Stimulated activated CD4-positive, alpha-beta T cell treated with anti-CD3 and anti-CD28 coated beads, Interleukin-1b, Interleukin-23, amount 100 ng/mL, for 24 hours (primary cell): ENCODE data around the gene STMN3.
A peak's percentile ranks its signal among the peaks of the same experiment; 100 is the strongest.

Source experiments
- DNase-seq, 4 experiments: peaks; one replicate each; pipeline ENCODE4 v3.0.0-alpha.2; 2020; ENCODE audit warnings: low read depth in 4 of 4, low spot score in 1 of 4

Gene STMN3

GRCh38 chr20:63653041-63653973, at the start of gene STMN3:
Gene STMN3 (minus strand): TSS chr20:63653424. CDS start chr20:63653345, 79 bp downstream.
- DNase-seq, result peak in 2 of 4 experiments; percentile 42 to 64

DNA sequence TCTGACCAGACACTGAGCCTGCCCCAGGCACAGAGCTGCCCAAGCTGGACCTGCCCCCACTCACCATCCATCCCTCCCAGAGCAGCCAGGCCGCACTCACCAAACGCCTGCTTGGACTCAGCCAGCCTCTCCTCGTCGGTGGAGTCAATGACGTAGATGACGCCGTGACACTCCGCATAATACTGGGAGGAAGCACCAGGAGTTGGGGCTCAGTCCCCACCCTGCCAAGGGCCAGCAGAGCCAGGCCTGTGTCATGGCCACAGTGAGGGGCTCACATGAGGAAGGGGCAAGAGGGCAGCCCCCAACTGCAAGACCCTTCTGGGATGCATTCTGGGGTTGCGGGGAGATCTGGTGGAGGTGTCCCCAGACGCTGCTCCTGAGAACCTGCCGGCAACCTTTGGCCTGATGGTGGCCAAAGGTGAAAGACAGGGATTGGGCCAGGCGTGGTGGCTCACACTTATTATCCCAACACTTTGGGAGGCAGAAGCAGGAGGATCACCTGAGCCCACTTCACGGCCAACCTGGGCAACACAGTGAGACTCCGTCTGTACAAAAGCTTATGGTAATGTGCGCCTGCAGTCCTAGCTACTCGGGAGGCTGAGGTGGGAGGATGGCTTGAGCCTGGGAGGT, 48.9 kb upstream of the STMN3 start:
- DNase-seq, result no peak

- DNase-seq, result no peak
Measured at GRCh38 chr20:63701329-63702035, 48.3 kb upstream of the STMN3 start.

- no peak for DNase-seq
Measured at GRCh38 chr20:63701051-63701328, 47.8 kb upstream of the STMN3 start.

DNA sequence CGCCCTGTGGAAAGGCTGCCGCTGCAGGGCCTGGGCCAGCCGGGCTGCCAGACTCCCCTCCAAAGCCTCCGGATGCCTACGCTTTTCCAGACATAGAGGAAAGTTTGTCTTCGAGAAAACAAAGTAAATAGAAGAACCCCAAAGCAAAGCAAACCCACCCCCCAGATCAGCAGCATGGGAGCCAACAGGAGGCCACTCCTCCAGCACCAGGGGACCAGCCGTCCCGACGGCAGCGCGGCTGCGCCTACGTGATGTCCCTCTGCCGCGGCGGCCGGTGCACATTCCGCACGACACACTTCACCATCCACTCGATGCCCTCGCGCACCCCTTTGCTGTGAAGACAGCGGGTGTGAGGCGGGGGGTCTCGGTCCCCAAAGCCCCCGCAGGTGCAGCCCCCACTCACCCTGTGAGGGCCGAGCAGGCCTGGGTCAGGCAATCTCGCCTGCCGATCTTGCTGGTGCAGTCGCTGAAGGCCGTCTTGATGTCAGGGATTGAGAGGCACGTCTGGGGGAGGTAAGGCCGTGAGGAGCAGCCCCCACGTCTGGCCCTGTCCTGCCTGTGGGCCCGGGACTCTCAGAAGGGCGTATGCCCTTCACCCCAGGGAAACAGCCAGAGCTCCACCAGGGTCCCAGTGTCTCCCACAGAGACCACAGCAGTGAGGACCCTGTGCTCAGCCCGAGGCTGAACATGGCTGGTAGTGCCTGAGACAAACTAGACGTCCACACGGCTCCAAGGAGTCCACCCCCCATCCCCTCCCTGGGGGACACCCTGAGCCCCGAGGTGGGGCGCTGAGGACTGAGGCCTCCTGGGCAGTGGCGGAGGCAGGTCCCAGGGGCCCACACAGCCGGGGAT, 47.2 kb upstream of the STMN3 start:
- no peak for DNase-seq

DNA sequence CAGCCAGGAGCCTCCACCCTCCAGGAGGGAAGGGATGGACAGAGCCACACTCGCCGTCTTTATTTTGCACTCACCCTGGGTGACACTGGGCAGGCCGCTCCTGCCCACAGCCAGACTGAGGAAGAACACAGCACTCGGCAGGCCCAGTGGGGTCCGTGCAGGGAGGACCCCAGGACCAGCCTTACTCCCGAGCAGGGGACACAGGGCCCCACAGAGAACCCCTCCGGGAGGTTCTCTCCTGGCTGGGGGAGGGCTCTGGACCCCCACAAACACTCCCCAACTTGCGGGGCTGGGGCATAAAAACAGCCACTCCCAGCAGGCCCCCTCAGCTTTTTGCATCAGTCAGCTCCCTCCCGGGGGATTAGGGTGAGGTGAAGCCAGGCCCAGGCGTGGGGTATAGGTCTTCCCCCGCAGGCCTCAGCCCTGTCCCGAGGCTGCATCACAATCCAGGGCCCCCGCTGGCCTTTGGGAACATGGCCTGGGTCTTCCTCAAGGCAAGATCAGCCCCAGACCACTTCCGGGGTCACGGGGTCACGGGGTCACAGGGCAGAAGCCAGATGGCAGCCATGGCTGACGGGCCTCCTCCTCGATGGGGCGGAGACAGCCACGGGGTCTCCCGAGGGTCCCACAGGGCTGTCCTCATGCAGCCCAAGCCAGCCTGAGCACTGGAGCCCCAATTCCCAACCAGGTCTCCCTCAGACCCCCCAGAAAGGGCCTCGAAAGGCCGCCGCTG, 46.4 kb upstream of the STMN3 start:
- no peak for DNase-seq

GRCh38 chr20:63698739-63699465, 45.7 kb upstream of the STMN3 start:
- peak in 1 of 4 experiments; percentile 67 for DNase-seq

GRCh38 chr20:63697868-63698545, 44.8 kb upstream of the STMN3 start:
- no peak for DNase-seq

DNA sequence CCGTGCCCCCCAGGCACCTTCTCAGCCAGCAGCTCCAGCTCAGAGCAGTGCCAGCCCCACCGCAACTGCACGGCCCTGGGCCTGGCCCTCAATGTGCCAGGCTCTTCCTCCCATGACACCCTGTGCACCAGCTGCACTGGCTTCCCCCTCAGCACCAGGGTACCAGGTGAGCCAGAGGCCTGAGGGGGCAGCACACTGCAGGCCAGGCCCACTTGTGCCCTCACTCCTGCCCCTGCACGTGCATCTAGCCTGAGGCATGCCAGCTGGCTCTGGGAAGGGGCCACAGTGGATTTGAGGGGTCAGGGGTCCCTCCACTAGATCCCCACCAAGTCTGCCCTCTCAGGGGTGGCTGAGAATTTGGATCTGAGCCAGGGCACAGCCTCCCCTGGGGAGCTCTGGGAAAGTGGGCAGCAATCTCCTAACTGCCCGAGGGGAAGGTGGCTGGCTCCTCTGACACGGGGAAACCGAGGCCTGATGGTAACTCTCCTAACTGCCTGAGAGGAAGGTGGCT, 44.2 kb upstream of the STMN3 start:
- no peak for DNase-seq

- no peak for DNase-seq
Measured at GRCh38 chr20:63696628-63697356, 43.6 kb upstream of the STMN3 start, which contains the start of gene TNFRSF6B. Gene TNFRSF6B (plus strand): TSS chr20:63696652. CDS start chr20:63696768, 116 bp downstream.

GRCh38 chr20:63696306-63696627, 43.0 kb upstream of the STMN3 start:
- DNase-seq, result no peak

DNA sequence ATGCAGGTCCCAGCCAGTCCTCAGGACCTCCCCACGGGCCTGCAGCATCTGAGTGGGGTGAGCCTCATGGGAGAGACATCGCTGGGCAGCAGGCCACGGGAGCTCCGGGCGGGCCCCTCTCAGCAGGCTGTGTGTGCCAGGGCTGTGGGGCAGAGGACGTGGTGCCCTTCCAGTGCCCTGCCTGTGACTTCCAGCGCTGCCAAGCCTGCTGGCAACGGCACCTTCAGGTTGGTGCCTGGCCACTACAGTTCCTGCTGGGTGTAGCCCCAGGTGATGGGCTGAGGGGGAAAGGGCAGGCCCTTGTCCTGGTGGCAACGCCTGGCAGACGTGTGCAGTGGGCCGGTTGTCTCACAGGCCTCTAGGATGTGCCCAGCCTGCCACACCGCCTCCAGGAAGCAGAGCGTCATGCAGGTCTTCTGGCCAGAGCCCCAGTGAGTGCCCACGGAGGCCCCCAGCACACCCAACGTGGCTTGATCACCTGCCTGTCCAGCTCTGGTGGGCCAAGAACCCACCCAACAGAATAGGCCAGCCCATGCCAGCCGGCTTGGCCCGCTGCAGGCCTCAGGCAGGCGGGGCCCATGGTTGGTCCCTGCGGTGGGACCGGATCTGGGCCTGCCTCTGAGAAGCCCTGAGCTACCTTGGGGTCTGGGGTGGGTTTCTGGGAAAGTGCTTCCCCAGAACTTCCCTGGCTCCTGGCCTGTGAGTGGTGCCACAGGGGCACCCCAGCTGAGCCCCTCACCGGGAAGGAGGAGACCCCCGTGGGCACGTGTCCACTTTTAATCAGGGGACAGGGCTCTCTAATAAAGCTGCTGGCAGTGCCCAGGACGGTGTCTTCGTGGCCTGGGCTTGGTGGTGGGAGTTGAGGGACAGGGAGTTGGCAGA, 42.4 kb upstream of the STMN3 start:
- no peak for DNase-seq

- no peak for DNase-seq
Measured at GRCh38 chr20:63694584-63695423, 41.6 kb upstream of the STMN3 start.

DNA sequence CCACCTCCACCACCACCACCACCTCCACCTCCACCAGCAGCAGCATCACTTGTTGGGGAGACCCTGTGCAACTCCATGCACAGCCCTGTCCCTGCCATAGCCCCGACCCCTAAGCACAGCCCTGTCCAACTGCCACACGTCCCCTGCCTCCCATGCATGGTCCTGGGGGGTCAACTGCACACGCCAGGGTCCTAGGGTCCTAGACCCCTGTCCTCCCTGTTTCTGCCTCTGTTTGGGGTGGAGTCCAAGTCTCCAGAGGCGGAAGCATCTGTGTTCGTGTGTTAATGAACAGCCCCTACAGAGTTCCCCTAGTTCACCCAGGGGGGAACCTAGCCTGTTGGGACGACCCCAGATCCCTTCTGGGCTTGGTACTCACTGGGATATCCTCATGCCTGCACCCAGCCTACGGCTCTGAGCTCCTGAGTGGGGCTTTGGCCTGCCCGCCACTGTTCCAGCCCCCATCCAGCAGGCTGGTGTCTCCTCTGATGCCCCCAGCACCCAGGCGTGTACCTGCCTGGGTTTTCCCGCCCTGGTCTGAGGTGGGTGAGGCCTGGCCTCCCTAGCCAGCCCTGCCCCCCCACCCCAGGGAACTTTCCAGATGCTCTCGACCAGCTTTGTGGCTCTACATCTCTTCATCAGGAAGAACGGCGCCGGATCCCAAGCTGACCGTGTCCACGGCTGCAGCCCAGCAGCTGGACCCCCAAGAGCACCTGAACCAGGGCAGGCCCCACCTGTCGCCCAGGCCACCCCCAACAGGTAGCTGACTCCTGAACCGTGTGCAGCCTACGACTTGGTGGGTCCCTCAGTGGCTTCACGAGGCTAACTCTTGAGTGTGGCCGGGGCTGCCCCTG, 40.7 kb upstream of the STMN3 start:
- DNase-seq, result no peak

- DNase-seq, result no peak
Measured at GRCh38 chr20:63693083-63693732, 40.0 kb upstream of the STMN3 start.
